CD4-positive, alpha-beta T cell treated with Interleukin-15 for 4 hours (primary cell): ENCODE measurements around the gene PDGFC.
"Not testable (repeated sequence)": the region's sequence is repeated elsewhere in the genome, so short reads cannot be mapped to it uniquely, and the experiment has no call there.

Experiments used
- DNase-seq: peaks from one replicate; pipeline ENCODE4 v3.0.0-alpha.2; 2020; ENCODE audit warnings: low spot score

Gene PDGFC

GRCh38 chr4:156901871-156902270 lies 69.7 kb downstream of the PDGFC start:
- DNase-seq = no peak

- no peak for DNase-seq
These were observed 73.1 kb downstream of the PDGFC start for GRCh38 chr4:156898373-156899117.

GRCh38 chr4:156896527-156896926 lies 75.1 kb downstream of the PDGFC start:
- no peak for DNase-seq

GRCh38 chr4:156894234-156894633 lies 77.4 kb downstream of the PDGFC start:
- DNase-seq = no peak

- no peak for DNase-seq
These were observed 78.8 kb downstream of the PDGFC start for GRCh38 chr4:156892805-156893204.

GRCh38 chr4:156889616-156890594 lies 81.7 kb downstream of the PDGFC start:
- no peak for DNase-seq

GRCh38 chr4:156888762-156889161 lies 82.8 kb downstream of the PDGFC start:
- DNase-seq = no peak

- no peak for DNase-seq
These were observed 85.1 kb downstream of the PDGFC start for GRCh38 chr4:156886481-156886880.

GRCh38 chr4:156885374-156885773 lies 86.2 kb downstream of the PDGFC start:
- no peak for DNase-seq

- DNase-seq = no peak
These were observed 87.4 kb downstream of the PDGFC start for GRCh38 chr4:156884183-156884582.

- DNase-seq = no peak
These were observed 95.9 kb downstream of the PDGFC start for GRCh38 chr4:156875704-156876103.

- no peak for DNase-seq
These were observed 96.5 kb downstream of the PDGFC start for GRCh38 chr4:156875055-156875454.

- DNase-seq = no peak
These were observed 97.8 kb downstream of the PDGFC start for GRCh38 chr4:156873799-156874198.

- DNase-seq = no peak
These were observed 100.7 kb downstream of the PDGFC start for GRCh38 chr4:156870861-156871260.

GRCh38 chr4:156870131-156870530 lies 101.5 kb downstream of the PDGFC start:
- no peak for DNase-seq

GRCh38 chr4:156866088-156866487 lies 105.5 kb downstream of the PDGFC start:
- not testable (repeated sequence) for DNase-seq

GRCh38 chr4:156865451-156865850 lies 106.1 kb downstream of the PDGFC start:
- no peak for DNase-seq

GRCh38 chr4:156858071-156858470 lies 113.5 kb downstream of the PDGFC start:
- DNase-seq = no peak

- DNase-seq = no peak
These were observed 132.8 kb downstream of the PDGFC start for GRCh38 chr4:156838761-156839160.

- no peak for DNase-seq
These were observed 133.8 kb downstream of the PDGFC start for GRCh38 chr4:156837625-156838345.

GRCh38 chr4:156832886-156833285 lies 138.7 kb downstream of the PDGFC start:
- no peak for DNase-seq

GRCh38 chr4:156830351-156830750 lies 141.2 kb downstream of the PDGFC start:
- no peak for DNase-seq
